ENCODE results near the gene HOXA2. TPM values are rescaled to one million over a fixed set of nuclear protein-coding genes. Genes with fewer than 3 reads are reported as not detected.

HOXA2 gene
- total and polyA plus RNA-seq, 2 of the 8 experiments (the other 6 are each of a cell fraction or from before 2014, with no cell fraction given) = not detected

DNA sequence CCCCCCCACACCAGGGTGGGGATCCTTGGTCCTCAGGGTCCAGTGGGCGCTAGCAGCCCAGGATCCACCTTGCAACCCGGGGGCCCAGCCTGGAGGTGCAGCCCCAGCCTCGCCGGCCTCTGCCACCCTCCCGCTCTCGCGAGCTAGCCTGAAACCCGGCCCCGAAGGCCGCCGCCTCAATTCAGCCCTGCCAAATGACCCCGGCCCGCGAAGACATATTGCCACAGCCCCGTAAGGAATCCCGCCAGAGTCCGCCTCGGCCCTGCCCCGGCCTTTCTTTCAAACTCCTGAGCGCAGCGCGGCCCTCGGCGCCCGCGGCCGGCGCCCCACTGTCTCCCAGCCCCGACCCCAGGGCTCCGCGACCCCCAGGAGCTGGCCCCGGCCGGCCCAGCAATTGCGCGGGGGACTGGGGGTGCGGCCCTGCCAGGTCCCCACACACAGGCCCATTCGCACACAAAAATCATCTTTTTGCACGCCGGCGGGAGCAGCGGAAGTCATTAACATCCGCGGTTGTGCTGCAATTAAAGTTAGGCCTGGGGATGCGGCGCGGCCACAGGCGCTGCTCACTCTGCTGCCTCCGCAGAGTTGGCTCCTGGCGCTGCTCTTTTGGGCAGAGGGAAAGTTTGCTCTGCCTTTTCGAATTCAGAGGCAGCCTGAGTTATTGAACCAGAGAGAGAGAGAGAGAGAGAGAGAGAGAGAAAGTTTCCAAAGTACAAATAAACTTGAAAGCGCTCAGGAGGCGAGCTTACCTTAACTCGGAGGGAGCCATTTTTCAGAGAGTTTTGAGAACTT is 37.0 kb upstream of the HOXA2 start:
- DNase-seq (ENCODE audit: low read depth in 1 of 2, low spot score in 2 of 2) (peak in 1 of 2 experiments; percentile 72), FAIRE-seq (no peak)
- Histone ChIP-seq H2BK20ac (ENCODE audit: low read length) (no peak overlapping the region), H3K9me3 (ENCODE audit: insufficient read depth in 2 of 2, low read depth in 1 of 2, low read length in 1 of 2) (no peaks in the 10 kb centered on the region), H3K4me1 (replicated peaks in 1 of 4; ENCODE audit: control insufficient read depth in 3 of 4, insufficient read depth in 4 of 4, low read length in 3 of 4) (peaks cover 0 to 6% (median 3%) of the 10 kb centered on the region in 4 experiments; a peak in 4 of 7 replicates), H3K56ac (replicated peaks; ENCODE audit: insufficient read length, low read depth, low read length) (no peak overlapping the region), H4K8ac (ENCODE audit: extremely low read depth, insufficient read depth, low read length) (0 out of 2 replicates have a peak overlapping the region, but pooled peaks have one; percentile 7), H2AK5ac (ENCODE audit: low read depth, low read length) (no peak overlapping the region), H3K79me1 (ENCODE audit: low read depth, low read length) (no peaks in the 10 kb centered on the region), H3K79me2 (ENCODE audit: control insufficient read depth in 1 of 2, insufficient read depth in 2 of 2, low read length in 2 of 2) (no peaks in the 10 kb centered on the region), H3K23ac (ENCODE audit: insufficient read length) (no peak overlapping the region), H4K91ac (replicated peaks; ENCODE audit: insufficient read length, low read length) (no peak overlapping the region), H3K4me2 (ENCODE audit: insufficient read depth in 1 of 2, low read depth in 2 of 2, low read length in 2 of 2) (peak overlapping the region in 1 of 2 experiments; percentile 44; a peak in 2 of 4 replicates), H3K9ac (replicated peaks in 1 of 4; ENCODE audit: extremely low read depth in 1 of 4, low read depth in 3 of 4, low read length in 3 of 4) (no peak overlapping the region), H2BK15ac (ENCODE audit: low read length) (no peak overlapping the region), H3K4me3 (ENCODE audit: extremely low read depth in 1 of 4, insufficient read depth in 2 of 4, low read depth in 3 of 4, low read length in 4 of 4) (peak overlapping the region in 1 of 4 experiments; percentile 47; a peak in 2 of 8 replicates), H3K23me2 (ENCODE audit: low read depth, low read length) (peaks cover 9% of the 10 kb centered on the region), H3K27ac (ENCODE audit: low read depth, low read length) (no peak overlapping the region), H2AFZ (ENCODE audit: low read length) (no peak overlapping the region), H3K27me3 (replicated peaks in 1 of 4; ENCODE audit: control insufficient read depth in 3 of 4, extremely low read depth in 1 of 4, insufficient read depth in 3 of 4, low read length in 3 of 4) (peaks cover 97 to 100% (median 99%) of the 10 kb centered on the region in 4 experiments), H3K36me3 (ENCODE audit: control insufficient read depth in 2 of 4, insufficient read depth in 4 of 4, low read length in 3 of 4) (peaks cover 0 to 6% (median 0%) of the 10 kb centered on the region in 4 experiments; a peak in 1 of 8 replicates), H3K14ac (ENCODE audit: insufficient read length) (no peak overlapping the region), H4K20me1 (replicated peaks in 1 of 2; ENCODE audit: control insufficient read depth in 1 of 2, insufficient read depth in 2 of 2, low read length in 2 of 2) (peaks cover 17 to 22% of the 10 kb centered on the region in 2 experiments), H3K18ac (ENCODE audit: extremely low read depth, low read length) (no peak overlapping the region), H2BK5ac (ENCODE audit: low read depth, low read length) (no peak overlapping the region), H4K5ac (ENCODE audit: insufficient read length, low read depth, low read length) (no peak overlapping the region), H3K4ac (replicated peaks; ENCODE audit: insufficient read length, low read depth, low read length) (no peak overlapping the region), H2BK12ac (ENCODE audit: low read depth, low read length) (no peak overlapping the region), H2BK120ac (replicated peaks; ENCODE audit: low read depth, low read length) (no peak overlapping the region)
- WGBS, 2 experiments (ENCODE audit: extremely low coverage in 1 of 2, insufficient coverage in 1 of 2, insufficient read length in 1 of 2, insufficient replicate concordance in 2 of 2, low coverage in 1 of 2, low lambda C conversion rate in 2 of 2, missing lambda C conversion rate in 1 of 2) = 2% methylated on average over 45 of the region's 53 CpGs; no CpG with 5 or more reads in 1 of the 2 experiments
- ChIA-PET CTCF (ENCODE audit: partially characterized antibody) (interaction anchor here (0.9 to 12.5 kb wide), 8 partner anchors 11 to 1245 kb away, joined by 3 to 123 read pairs (median 7); partner anchors contain the start of gene HOXA1), POLR2A (ENCODE audit: partially characterized antibody) (no interaction called here)
- TF ChIP-seq CBX5 (IDR thresholded peaks at IDR 0.05; ENCODE audit: low read depth, low read length) = no peak
- peak; percentile 90 for TF ChIP-seq CTBP2 (IDR thresholded peaks at IDR 0.05; ENCODE audit: borderline replicate concordance, insufficient read depth, insufficient read length, low read length)
- 0 out of 2 replicates have a peak, but pooled peaks have one; percentile 12 for TF ChIP-seq SP1 (IDR thresholded peaks at IDR 0.05; ENCODE audit: low read depth, low read length)
- peak; percentile 99 for TF ChIP-seq RNF2 (IDR thresholded peaks at IDR 0.05; ENCODE audit: borderline replicate concordance, low read depth, low read length, missing control alignments, poor library complexity, severe bottlenecking)
- peak; percentile 100 for TF ChIP-seq EZH2 (IDR thresholded peaks at IDR 0.05; ENCODE audit: low read depth, low read length, severe bottlenecking)
- peak; percentile 99 for TF ChIP-seq SUZ12 (IDR thresholded peaks at IDR 0.05; ENCODE audit: low read length)
- TF ChIP-seq ASH2L (IDR thresholded peaks at IDR 0.05; ENCODE audit: low read length) = no peak
- no peak for TF ChIP-seq SIN3A (conservative IDR thresholded peaks at IDR 0.05 in 1 of 2, IDR thresholded peaks at IDR 0.05 in 1 of 2; ENCODE audit: low read depth in 1 of 2, low read length in 2 of 2)
- peak; percentile 34; the same call in 1 of the 2 replicates for TF ChIP-seq CHD2 (IDR thresholded peaks at IDR 0.05; ENCODE audit: low read length)
